ENCODE measurements around the gene TOM1. TPM values are rescaled to one million over a fixed set of nuclear protein-coding genes. Genes with fewer than 3 reads are reported as not detected.

TOM1 gene
- total RNA-seq, 1 experiment from 2014 or later, result 8.3 TPM

DNA sequence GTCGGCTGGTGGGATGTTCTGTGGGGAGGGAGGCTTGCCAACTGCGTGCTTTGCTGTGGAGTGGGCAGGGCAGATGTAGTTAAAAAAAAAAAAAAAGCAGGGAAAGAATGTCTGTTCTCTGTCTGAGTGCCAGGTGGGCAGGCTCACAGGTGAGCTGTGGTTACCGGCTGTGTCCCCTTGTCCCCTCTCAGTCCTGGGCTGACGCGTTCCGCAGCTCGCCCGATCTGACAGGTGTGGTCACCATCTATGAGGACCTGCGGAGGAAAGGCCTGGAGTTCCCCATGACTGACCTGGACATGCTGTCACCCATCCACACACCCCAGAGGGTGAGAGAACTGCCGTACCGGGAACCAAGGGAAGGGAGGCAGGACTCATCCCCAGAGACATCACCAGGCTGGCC lies 23.6 kb downstream of the TOM1 start:
- H3K27me3 ChIP-seq (ENCODE audit: low read length), result no peaks in the 10 kb centered on the region
- no peaks in the 10 kb centered on the region for H3K79me2 ChIP-seq (ENCODE audit: low read length)
- H3K27ac ChIP-seq (ENCODE audit: low read length), result no peak overlapping the region
- H4K20me1 ChIP-seq (ENCODE audit: insufficient read depth, low read depth, low read length), result no peaks in the 10 kb centered on the region
- no peak overlapping the region for H3K4me2 ChIP-seq (ENCODE audit: low read depth, low read length, poor library complexity, severe bottlenecking)
- no peak overlapping the region for H2AFZ ChIP-seq (ENCODE audit: low read length)
- no peaks in the 10 kb centered on the region for H3K36me3 ChIP-seq (ENCODE audit: insufficient read depth, low read length)
- no peak overlapping the region for H3K4me3 ChIP-seq (ENCODE audit: low read length)
- H3K9ac ChIP-seq (ENCODE audit: low read length), result no peak overlapping the region
- no peaks in the 10 kb centered on the region for H3K9me3 ChIP-seq (ENCODE audit: low read length)
- no peaks in the 10 kb centered on the region for H3K9me2 ChIP-seq (replicated peaks; ENCODE audit: insufficient read depth, low read length)
- no peaks in the 10 kb centered on the region; the same call in 1 of the 2 replicates for H3K4me1 ChIP-seq (ENCODE audit: low read length)
- no peak for DNase-seq

- Histone ChIP-seq H3K4me2 (ENCODE audit: low read depth, low read length, poor library complexity, severe bottlenecking) (no peak overlapping the region), H3K79me2 (ENCODE audit: low read length) (no peaks in the 10 kb centered on the region), H3K9me3 (ENCODE audit: low read length) (no peaks in the 10 kb centered on the region), H3K9me2 (replicated peaks; ENCODE audit: insufficient read depth, low read length) (no peaks in the 10 kb centered on the region), H3K27me3 (ENCODE audit: low read length) (no peaks in the 10 kb centered on the region), H4K20me1 (ENCODE audit: insufficient read depth, low read depth, low read length) (no peaks in the 10 kb centered on the region), H2AFZ (ENCODE audit: low read length) (no peak overlapping the region), H3K4me3 (ENCODE audit: low read length) (no peak overlapping the region), H3K9ac (ENCODE audit: low read length) (no peak overlapping the region), H3K4me1 (ENCODE audit: low read length) (no peaks in the 10 kb centered on the region; the same call in 1 of the 2 replicates), H3K27ac (ENCODE audit: low read length) (no peak overlapping the region), H3K36me3 (ENCODE audit: insufficient read depth, low read length) (no peaks in the 10 kb centered on the region)
- DNase-seq, result no peak
Observed at GRCh38 chr22:35324067-35324466, 24.4 kb downstream of the TOM1 start.

DNA sequence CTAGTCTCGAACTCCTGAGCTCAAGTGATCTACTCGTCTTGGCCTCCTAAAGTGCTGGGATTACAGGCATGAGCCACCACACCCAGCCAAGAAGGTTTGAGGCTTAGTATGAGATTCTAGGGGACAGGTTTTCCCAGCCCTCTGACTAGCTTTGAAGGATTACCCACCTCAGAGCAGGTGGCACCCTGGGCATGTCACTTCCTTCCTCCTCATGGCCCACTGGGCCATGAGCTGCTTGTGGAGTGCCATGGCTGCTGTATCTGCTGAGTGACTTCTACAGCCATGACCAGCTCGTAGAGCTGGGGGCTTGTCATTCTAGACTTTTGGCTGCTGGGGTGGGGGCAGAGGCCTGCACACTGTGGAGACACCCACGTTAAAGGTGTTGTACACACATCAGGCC lies 25.1 kb downstream of the TOM1 start:
- DNase-seq, result no peak
- Histone ChIP-seq H3K9me2 (replicated peaks; ENCODE audit: insufficient read depth, low read length) (no peaks in the 10 kb centered on the region), H3K36me3 (ENCODE audit: insufficient read depth, low read length) (no peaks in the 10 kb centered on the region)

GRCh38 chr22:35325209-35325608 lies 25.5 kb downstream of the TOM1 start:
- no peaks in the 10 kb centered on the region for H3K36me3 ChIP-seq (ENCODE audit: insufficient read depth, low read length)

More for the DNA sequence above, 25.1 kb downstream of the TOM1 start:
- H3K4me2 ChIP-seq (ENCODE audit: low read depth, low read length, poor library complexity, severe bottlenecking), result no peak overlapping the region
- H3K9me3 ChIP-seq (ENCODE audit: low read length), result no peaks in the 10 kb centered on the region
- H3K79me2 ChIP-seq (ENCODE audit: low read length), result no peaks in the 10 kb centered on the region
- H3K4me3 ChIP-seq (ENCODE audit: low read length), result no peak overlapping the region
- peaks cover 3% of the 10 kb centered on the region for H3K4me1 ChIP-seq (ENCODE audit: low read length)
- no peak overlapping the region for H3K27ac ChIP-seq (ENCODE audit: low read length)
- no peak overlapping the region for H2AFZ ChIP-seq (ENCODE audit: low read length)
- H3K27me3 ChIP-seq (ENCODE audit: low read length), result no peaks in the 10 kb centered on the region
- H4K20me1 ChIP-seq (ENCODE audit: insufficient read depth, low read depth, low read length), result no peaks in the 10 kb centered on the region
- no peak overlapping the region for H3K9ac ChIP-seq (ENCODE audit: low read length)

GRCh38 chr22:35326854-35327562 lies 27.3 kb downstream of the TOM1 start:
- DNase-seq, result no peak
- H3K36me3 ChIP-seq (ENCODE audit: insufficient read depth, low read length), result no peaks in the 10 kb centered on the region
- H3K4me2 ChIP-seq (ENCODE audit: low read depth, low read length, poor library complexity, severe bottlenecking), result no peak overlapping the region
- H3K9me2 ChIP-seq (replicated peaks; ENCODE audit: insufficient read depth, low read length), result no peaks in the 10 kb centered on the region
- H3K9me3 ChIP-seq (ENCODE audit: low read length), result no peaks in the 10 kb centered on the region
- H2AFZ ChIP-seq (ENCODE audit: low read length), result no peak overlapping the region
- H3K9ac ChIP-seq (ENCODE audit: low read length), result no peak overlapping the region
- no peaks in the 10 kb centered on the region for H4K20me1 ChIP-seq (ENCODE audit: insufficient read depth, low read depth, low read length)
- H3K4me3 ChIP-seq (ENCODE audit: low read length), result no peak overlapping the region
- H3K79me2 ChIP-seq (ENCODE audit: low read length), result no peaks in the 10 kb centered on the region
- no peaks in the 10 kb centered on the region for H3K27me3 ChIP-seq (ENCODE audit: low read length)
- no peak overlapping the region for H3K27ac ChIP-seq (ENCODE audit: low read length)
- peaks cover 12% of the 10 kb centered on the region for H3K4me1 ChIP-seq (ENCODE audit: low read length)

More at GRCh38 chr22:35325209-35325608, 25.5 kb downstream of the TOM1 start:
- Histone ChIP-seq H3K9me2 (replicated peaks; ENCODE audit: insufficient read depth, low read length) (no peaks in the 10 kb centered on the region), H3K27me3 (ENCODE audit: low read length) (no peaks in the 10 kb centered on the region), H3K9me3 (ENCODE audit: low read length) (no peaks in the 10 kb centered on the region), H2AFZ (ENCODE audit: low read length) (no peak overlapping the region), H4K20me1 (ENCODE audit: insufficient read depth, low read depth, low read length) (no peaks in the 10 kb centered on the region), H3K4me3 (ENCODE audit: low read length) (no peak overlapping the region), H3K79me2 (ENCODE audit: low read length) (no peaks in the 10 kb centered on the region), H3K4me1 (ENCODE audit: low read length) (peaks cover 6% of the 10 kb centered on the region), H3K27ac (ENCODE audit: low read length) (no peak overlapping the region), H3K9ac (ENCODE audit: low read length) (no peak overlapping the region), H3K4me2 (ENCODE audit: low read depth, low read length, poor library complexity, severe bottlenecking) (no peak overlapping the region)
- no peak for DNase-seq

DNA sequence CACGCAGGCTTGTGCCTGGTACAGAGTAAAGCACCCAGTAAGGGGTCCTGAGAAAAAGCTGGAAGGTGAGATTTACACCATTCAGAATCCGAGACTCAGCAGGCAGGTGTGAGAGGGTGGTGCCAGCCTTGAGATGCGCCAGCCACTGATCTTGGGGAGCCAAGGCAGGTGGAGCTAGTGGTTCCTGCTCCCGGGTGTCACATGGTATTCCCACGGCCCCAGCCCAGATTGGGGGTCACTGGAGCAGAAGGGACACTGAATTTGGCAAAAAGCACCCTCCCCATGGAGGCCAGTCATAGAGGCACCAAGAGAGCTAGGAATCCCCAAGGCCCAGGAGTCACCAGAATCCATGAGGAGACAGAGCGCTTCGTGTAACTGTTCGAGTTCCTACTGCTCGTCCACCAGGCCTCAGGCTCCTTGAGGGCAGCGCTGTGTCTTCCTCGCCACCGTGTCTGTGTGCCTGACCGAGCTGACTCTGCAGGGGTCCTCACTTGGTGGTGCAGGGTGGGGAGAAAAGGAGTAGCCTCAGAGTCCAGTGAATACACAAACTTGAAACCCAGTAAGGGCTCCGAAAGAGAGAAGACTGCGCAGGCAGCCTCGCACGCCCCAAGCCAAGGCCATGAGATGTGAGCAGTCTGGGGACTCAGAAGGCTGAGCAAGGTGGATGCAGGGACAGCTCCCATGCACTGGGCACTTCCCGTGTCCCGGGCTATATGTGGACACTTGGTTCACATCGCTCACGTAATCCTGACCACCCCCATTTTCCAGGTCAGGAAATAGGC lies 28.2 kb downstream of the TOM1 start:
- Histone ChIP-seq H3K79me2 (ENCODE audit: low read length) (no peaks in the 10 kb centered on the region), H3K9me2 (replicated peaks; ENCODE audit: insufficient read depth, low read length) (no peaks in the 10 kb centered on the region), H3K9ac (ENCODE audit: low read length) (no peak overlapping the region), H3K36me3 (ENCODE audit: insufficient read depth, low read length) (no peaks in the 10 kb centered on the region), H3K4me2 (ENCODE audit: low read depth, low read length, poor library complexity, severe bottlenecking) (no peak overlapping the region), H3K27me3 (ENCODE audit: low read length) (no peaks in the 10 kb centered on the region), H3K4me1 (ENCODE audit: low read length) (peaks cover 12% of the 10 kb centered on the region), H2AFZ (ENCODE audit: low read length) (no peak overlapping the region), H3K9me3 (ENCODE audit: low read length) (no peaks in the 10 kb centered on the region), H4K20me1 (ENCODE audit: insufficient read depth, low read depth, low read length) (no peaks in the 10 kb centered on the region), H3K4me3 (ENCODE audit: low read length) (no peak overlapping the region), H3K27ac (ENCODE audit: low read length) (no peak overlapping the region)
- no peak for DNase-seq

- Histone ChIP-seq H3K27ac (ENCODE audit: low read length) (no peak overlapping the region), H3K4me1 (ENCODE audit: low read length) (peaks cover 12% of the 10 kb centered on the region), H2AFZ (ENCODE audit: low read length) (no peak overlapping the region), H3K9ac (ENCODE audit: low read length) (no peak overlapping the region), H3K4me2 (ENCODE audit: low read depth, low read length, poor library complexity, severe bottlenecking) (no peak overlapping the region), H4K20me1 (ENCODE audit: insufficient read depth, low read depth, low read length) (no peaks in the 10 kb centered on the region), H3K36me3 (ENCODE audit: insufficient read depth, low read length) (no peaks in the 10 kb centered on the region), H3K9me3 (ENCODE audit: low read length) (no peaks in the 10 kb centered on the region), H3K27me3 (ENCODE audit: low read length) (no peaks in the 10 kb centered on the region), H3K79me2 (ENCODE audit: low read length) (no peaks in the 10 kb centered on the region), H3K4me3 (ENCODE audit: low read length) (no peak overlapping the region), H3K9me2 (replicated peaks; ENCODE audit: insufficient read depth, low read length) (no peaks in the 10 kb centered on the region)
- no peak for DNase-seq
Observed at GRCh38 chr22:35328472-35328885, 28.8 kb downstream of the TOM1 start.

- H2AFZ ChIP-seq (ENCODE audit: low read length), result no peak overlapping the region
- H3K27ac ChIP-seq (ENCODE audit: low read length), result no peak overlapping the region
- H3K27me3 ChIP-seq (ENCODE audit: low read length), result no peaks in the 10 kb centered on the region
- DNase-seq, result no peak
- H3K4me3 ChIP-seq (ENCODE audit: low read length), result no peak overlapping the region
- no peaks in the 10 kb centered on the region for H3K9me2 ChIP-seq (replicated peaks; ENCODE audit: insufficient read depth, low read length)
- H3K4me2 ChIP-seq (ENCODE audit: low read depth, low read length, poor library complexity, severe bottlenecking), result no peak overlapping the region
- H3K36me3 ChIP-seq (ENCODE audit: insufficient read depth, low read length), result no peaks in the 10 kb centered on the region
- H3K4me1 ChIP-seq (ENCODE audit: low read length), result peaks cover 12% of the 10 kb centered on the region
- no peak overlapping the region for H3K9ac ChIP-seq (ENCODE audit: low read length)
- H3K79me2 ChIP-seq (ENCODE audit: low read length), result no peaks in the 10 kb centered on the region
- H4K20me1 ChIP-seq (ENCODE audit: insufficient read depth, low read depth, low read length), result no peaks in the 10 kb centered on the region
- H3K9me3 ChIP-seq (ENCODE audit: low read length), result no peaks in the 10 kb centered on the region
Observed at GRCh38 chr22:35329114-35329847, 29.6 kb downstream of the TOM1 start.

Data from Karpas-422 (cell line).